Epidermal melanocyte (primary cell): ENCODE results near the gene ASF1A.

Experiments
- DNase-seq: peaks from one replicate; pipeline ENCODE4 v3.0.0; 2011; ENCODE audit warnings: low spot score; ENCODE audit not compliant: insufficient read length

The ASF1A gene

DNA sequence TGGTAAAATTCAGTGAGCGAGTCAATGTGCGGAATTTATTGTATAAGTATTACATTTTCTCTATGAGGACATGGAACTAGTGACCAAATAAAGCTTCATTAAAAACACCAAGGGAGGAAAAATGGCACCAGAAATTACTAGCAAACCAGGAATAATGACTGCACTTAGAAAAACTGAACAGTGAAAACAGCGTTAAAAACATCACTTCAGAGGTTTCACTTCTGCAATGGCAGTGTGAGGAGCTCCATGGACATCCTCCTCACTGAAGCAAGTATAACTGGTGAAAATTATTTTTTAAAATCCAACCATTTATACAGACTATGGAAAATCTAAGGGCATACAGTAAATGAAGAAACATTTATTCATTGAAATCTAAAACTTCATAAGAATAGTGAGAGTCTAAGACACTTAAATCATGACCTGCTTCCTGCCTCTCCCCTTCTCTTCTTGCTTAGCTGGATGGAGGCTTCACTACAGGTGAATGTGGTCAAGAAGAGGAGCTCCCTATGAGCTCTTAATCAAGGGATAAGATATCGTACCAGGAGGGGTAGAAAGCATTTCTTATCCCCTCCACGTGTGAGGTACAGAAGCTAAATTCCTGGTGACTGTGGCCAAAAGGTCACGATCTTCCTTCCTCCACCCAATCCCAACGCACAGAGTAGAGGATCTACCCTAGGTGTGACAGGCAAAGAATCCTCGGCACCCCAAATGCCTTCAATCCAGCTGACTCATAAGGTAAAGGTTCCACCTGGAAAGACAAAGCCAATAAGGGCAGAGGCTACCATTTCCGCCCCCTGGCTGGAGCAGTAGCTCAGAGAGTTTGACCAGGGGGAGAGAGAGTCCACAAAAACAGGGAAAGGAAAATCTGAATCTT, 12.3 kb upstream of the ASF1A start:
- DNase-seq = no peak

GRCh38 chr6:118882314-118882905, 11.5 kb upstream of the ASF1A start:
- DNase-seq = no peak

GRCh38 chr6:118886641-118887040, 7.3 kb upstream of the ASF1A start:
- DNase-seq = no peak

- no peak for DNase-seq
Measured at GRCh38 chr6:118889163-118889562, 4.8 kb upstream of the ASF1A start.

- DNase-seq = no peak
Measured at GRCh38 chr6:118890997-118891790, 2.8 kb upstream of the ASF1A start.

DNA sequence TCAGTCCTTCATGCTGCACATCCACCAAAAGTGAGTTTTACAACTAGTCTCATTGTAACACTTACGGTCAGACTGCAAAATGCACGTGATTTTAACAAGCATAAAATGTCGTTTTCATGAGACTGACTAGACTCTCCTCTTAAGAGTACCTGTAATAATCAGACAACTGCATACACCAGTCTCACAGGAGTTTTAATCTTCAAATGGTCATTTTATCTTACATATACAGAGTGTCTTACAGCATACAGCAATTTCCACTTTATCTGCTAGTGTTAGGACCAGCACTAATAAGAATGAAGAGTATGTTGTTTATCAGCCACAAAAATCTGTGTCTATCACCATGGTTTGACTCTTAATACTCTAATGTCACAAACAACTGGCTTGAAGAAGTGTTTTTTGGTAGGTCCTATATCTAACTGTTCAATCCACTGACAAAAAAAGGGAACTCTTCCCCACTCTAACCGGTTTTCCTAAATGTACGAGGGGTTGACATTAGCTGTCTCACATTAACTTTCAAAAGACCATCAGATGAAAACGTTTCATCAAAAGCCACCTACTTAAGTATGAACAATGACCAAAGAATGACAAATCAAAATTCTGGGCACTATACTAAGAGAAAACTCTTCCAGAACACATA, 1.5 kb upstream of the ASF1A start:
- DNase-seq = no peak

DNA sequence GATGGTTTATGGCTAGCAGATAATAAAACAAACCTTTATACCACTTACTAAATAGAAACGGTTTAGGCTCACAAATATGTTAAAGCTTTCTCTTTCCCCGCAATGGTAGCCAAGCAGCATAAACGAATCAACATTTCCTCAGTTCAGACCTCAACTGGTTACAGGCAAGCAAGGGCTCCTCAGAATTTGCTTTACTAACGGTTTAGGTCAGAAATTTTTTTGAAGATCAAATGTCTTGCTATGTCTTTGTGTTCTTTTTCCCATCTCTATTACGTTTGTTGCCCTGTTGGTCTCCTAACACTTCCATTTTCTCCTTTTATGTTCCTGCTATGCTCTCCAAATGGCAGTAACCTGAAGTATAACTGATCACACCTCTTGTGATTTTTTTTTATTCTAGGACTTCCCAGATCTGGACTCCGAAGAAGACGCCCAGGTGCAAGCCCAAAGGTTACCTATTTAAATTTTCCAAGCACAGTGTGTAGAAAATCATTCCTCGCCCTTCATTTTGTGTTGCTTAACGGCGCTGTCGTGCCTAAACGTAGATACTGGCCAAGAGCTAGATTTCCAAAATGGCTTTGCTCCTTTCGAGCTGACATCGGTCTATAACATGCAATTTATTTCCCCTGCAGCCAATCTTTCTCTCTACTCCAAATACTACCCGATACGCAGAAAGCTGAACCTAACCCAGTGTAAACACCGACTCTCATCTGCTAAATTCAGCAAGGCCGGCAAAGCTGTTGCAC, 717 bp upstream of the ASF1A start:
- no peak for DNase-seq

GRCh38 chr6:118894425-118895260, 691 bp downstream of the ASF1A start:
- peak; percentile 40 for DNase-seq

DNA sequence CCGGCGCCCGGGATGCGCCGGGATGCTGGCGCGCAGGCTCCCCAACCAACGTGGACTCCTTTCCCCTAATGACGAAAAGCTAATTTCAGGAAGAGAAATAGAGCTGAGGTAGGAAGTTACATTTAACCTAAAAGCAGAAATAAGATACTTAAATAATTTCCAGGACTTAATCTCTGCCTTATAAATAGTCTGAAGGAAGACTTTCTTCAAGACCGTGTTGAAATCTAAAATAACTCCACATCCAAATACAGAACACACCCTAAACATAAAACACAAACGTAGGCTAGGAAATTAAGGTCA, 1.3 kb downstream of the ASF1A start:
- DNase-seq = no peak

DNA sequence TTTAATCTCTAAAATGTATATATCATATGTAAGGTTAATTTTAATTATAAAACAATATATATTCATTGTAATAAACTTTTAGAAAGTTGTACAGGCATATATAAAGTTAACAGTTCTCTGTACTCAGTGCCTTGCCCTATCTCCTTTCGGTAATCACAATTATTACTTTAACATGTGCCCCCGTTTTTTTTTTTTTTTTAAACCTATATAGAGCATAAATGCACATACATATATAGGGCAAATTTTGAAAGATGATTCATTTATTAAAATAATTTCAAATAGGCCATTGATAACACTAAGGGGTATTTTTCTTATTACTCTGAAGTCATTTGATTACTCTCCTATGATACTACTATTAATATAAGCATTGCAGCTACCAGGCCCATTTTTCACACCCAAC, 1.9 kb downstream of the ASF1A start:
- no peak for DNase-seq

- no peak for DNase-seq
Measured at GRCh38 chr6:118896339-118897136, 2.6 kb downstream of the ASF1A start.

- no peak for DNase-seq
Measured at GRCh38 chr6:118897386-118897785, 3.4 kb downstream of the ASF1A start.

- no peak for DNase-seq
Measured at GRCh38 chr6:118899948-118900347, 6.0 kb downstream of the ASF1A start.

GRCh38 chr6:118902726-118903125, 8.8 kb downstream of the ASF1A start:
- DNase-seq = no peak

DNA sequence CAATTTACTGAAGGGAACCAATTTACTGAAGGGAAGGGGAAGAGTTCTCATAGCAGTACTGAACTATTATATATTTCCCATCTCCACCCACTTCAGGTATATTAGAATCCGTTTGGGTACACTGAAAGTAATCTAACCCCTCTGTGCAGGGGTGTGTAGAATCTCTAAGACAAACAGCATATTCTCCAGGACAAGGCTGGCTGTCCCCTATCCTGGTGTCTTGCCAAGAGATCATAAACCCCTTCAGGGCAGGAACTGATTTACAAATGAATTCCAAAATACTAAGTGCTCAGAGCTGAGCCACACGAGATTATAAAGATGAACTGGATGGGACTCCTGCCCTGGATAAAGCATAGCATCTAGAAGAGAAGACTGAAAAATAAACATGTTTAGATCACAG, 9.2 kb downstream of the ASF1A start:
- no peak for DNase-seq

DNA sequence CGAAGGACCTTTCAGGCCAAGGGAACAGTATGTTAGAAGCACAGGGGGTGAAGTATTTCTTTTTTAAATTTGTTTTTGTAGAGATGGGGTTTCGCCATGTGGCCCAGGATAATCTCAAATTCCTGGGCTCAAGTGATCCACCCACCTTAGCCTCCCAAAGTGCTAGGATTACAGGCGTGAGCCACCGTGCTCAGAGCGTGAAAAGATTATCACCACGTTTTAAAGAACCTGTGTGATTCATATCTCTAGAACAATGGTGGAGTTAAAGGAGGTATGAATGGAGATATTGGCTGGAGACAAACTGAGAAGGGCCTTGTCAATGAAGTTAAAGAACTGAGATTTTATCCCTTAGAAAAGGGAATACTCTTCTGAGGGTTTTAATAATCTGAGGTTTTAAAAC, 9.7 kb downstream of the ASF1A start:
- DNase-seq = no peak

GRCh38 chr6:118905084-118905483, 11.1 kb downstream of the ASF1A start:
- no peak for DNase-seq

DNA sequence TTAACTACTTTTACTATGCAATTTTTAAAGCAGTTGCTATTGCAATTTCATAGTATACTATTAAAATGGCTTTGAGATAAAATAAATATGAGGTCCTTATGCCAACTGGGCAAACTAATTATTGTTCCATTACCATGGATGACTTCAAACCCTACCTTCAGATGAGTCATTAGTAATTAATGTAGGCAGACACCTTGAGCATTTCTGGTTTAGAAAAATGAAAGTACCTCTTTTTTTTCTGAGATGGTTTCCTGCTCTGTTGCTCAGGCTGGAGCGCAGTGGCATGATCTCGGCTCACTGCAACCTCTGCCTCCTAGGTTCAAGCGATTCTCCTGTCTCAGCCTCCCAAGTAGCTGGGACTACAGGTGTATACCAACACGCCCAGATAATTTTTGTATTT, 11.9 kb downstream of the ASF1A start:
- DNase-seq = no peak

DNA sequence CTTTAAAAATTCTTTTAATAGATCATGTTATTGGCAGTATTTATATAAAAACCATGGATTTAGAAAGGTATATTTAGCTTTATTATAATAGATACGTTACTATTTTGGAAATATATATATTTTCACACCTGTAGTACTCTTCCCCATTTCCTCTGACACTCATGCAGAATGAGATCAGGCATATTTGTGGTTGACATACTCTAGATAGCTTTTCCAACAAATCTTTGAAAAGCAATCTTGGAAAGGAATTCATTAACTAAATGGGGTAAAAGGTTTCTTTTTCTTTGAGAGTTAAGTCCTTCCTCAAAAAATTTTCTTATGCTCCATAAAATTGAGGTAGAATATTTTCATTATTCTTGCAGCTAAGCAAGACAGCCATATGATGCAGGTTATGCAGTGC, 14.5 kb downstream of the ASF1A start:
- DNase-seq = no peak

DNA sequence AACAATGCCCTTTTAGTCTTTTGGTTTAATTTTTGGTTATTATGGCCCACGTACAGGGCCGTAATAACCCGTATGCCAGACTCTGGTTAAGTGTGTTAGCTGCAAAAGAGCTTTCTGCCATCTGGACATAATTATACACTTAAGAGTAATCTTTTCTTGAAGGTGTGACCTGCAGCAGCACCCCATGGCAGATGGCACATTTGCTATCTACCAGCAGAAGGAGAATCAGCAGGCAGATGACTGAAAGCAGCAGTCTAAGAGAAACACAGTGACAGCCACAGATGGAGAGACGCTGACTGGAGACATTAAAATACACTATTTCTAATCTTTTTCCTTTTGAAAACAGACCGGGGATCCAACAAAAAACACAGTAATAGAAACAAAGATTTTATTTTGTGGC, 18.7 kb downstream of the ASF1A start:
- no peak for DNase-seq
